ENCODE measurements around the gene NDUFC1. TPM values are rescaled to one million over a fixed set of nuclear protein-coding genes. Genes with fewer than 3 reads are reported as not detected.

The NDUFC1 gene
- total and polyA plus RNA-seq, 2 donors (not counting 3 experiments of a cell fraction or from before 2014, with no cell fraction given) = 65.2 to 78.1 TPM

DNA sequence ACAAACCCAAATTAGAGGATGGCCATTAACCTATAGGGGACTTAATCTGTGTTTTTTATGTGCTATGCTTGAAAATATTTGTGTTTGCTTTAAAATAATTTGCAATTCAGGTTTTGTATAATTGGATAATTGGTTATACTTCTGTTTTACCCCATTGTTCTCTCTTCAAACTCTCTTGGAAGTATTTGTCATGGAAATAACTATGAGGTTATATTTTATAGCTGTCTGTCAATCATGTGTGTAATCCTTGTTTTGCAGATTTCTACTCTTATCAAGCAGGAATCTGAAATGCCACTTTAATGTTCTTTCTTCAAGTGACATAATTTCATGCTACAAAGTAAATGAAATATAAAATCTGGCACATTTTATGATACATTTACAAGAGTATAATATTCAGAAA, 15.4 kb upstream of the NDUFC1 start:
- Histone ChIP-seq H3K79me2 (ENCODE audit: control insufficient read depth, insufficient read depth, low read length) (peaks cover 99% of the 10 kb centered on the region), H3K27ac (ENCODE audit: insufficient read depth, low read depth, low read length) (no peak overlapping the region), H3K27me3 (ENCODE audit: control insufficient read depth in 2 of 2, insufficient read depth in 2 of 2, low read length in 2 of 2) (no peaks in the 10 kb centered on the region), H3K4me2 (ENCODE audit: insufficient read depth, low read length) (no peak overlapping the region), H3K4me3 (replicated peaks in 1 of 3; ENCODE audit: insufficient read depth in 1 of 3, low read depth in 1 of 3, low read length in 3 of 3) (no peak overlapping the region), H3K9me3 (replicated peaks; ENCODE audit: control insufficient read depth, insufficient read depth, low read length) (no peaks in the 10 kb centered on the region), H3K9ac (replicated peaks; ENCODE audit: extremely low read depth, insufficient read depth, low read length) (no peak overlapping the region), H3K9me1 (replicated peaks; ENCODE audit: control insufficient read depth, extremely low read depth, insufficient read depth, low read length) (no peaks in the 10 kb centered on the region), H3K36me3 (ENCODE audit: control insufficient read depth in 2 of 2, extremely low read depth in 1 of 2, insufficient read depth in 2 of 2, low read length in 2 of 2) (no peaks in the 10 kb centered on the region), H4K20me1 (replicated peaks; ENCODE audit: control insufficient read depth, extremely low read depth, insufficient read depth, low read length) (peaks cover 15% of the 10 kb centered on the region), H3K4me1 (ENCODE audit: control insufficient read depth, extremely low read depth, insufficient read depth, low read length) (no peaks in the 10 kb centered on the region), H2AFZ (ENCODE audit: low read depth, low read length) (no peak overlapping the region)
- FAIRE-seq (no peak), DNase-seq (ENCODE audit: low read depth, low spot score) (no peak)
- ChIA-PET CTCF (no interaction called here), POLR2A (no interaction called here)
- intact Hi-C loops (cut with micrococcal nuclease) = no loop called here
- no TSS peak for BruUV-seq (replicated peaks)
- dilution Hi-C loops (cut with MboI; ENCODE audit: extremely low pct_ligation_motif_present, low sequenced_read_pairs) = no loop called here
- TF ChIP-seq EZH2 (IDR thresholded peaks at IDR 0.05; ENCODE audit: borderline replicate concordance, low read depth, low read length, severe bottlenecking) = no peak
- no peak for TF ChIP-seq FOS (IDR thresholded peaks at IDR 0.05; ENCODE audit: borderline replicate concordance, insufficient read depth, low read length)
- TF ChIP-seq, protein P1, sequence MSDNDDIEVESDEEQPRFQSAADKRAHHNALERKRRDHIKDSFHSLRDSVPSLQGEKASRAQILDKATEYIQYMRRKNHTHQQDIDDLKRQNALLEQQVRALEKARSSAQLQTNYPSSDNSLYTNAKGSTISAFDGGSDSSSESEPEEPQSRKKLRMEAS (IDR thresholded peaks at IDR 0.05; ENCODE audit: insufficient read depth, insufficient read length) = no peak
- TF ChIP-seq, protein P2, sequence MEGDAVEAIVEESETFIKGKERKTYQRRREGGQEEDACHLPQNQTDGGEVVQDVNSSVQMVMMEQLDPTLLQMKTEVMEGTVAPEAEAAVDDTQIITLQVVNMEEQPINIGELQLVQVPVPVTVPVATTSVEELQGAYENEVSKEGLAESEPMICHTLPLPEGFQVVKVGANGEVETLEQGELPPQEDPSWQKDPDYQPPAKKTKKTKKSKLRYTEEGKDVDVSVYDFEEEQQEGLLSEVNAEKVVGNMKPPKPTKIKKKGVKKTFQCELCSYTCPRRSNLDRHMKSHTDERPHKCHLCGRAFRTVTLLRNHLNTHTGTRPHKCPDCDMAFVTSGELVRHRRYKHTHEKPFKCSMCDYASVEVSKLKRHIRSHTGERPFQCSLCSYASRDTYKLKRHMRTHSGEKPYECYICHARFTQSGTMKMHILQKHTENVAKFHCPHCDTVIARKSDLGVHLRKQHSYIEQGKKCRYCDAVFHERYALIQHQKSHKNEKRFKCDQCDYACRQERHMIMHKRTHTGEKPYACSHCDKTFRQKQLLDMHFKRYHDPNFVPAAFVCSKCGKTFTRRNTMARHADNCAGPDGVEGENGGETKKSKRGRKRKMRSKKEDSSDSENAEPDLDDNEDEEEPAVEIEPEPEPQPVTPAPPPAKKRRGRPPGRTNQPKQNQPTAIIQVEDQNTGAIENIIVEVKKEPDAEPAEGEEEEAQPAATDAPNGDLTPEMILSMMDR (IDR thresholded peaks at IDR 0.05; ENCODE audit: extremely low read depth in 1 of 2, insufficient read depth in 1 of 2, low read depth in 1 of 2, low read length in 2 of 2) = no peak
- no peak for TF ChIP-seq JUN (IDR thresholded peaks at IDR 0.05; ENCODE audit: borderline replicate concordance, insufficient read depth, insufficient read length, low read depth)
- TF ChIP-seq MYC (IDR thresholded peaks at IDR 0.05; ENCODE audit: low read depth, low read length) = no peak
- TF ChIP-seq POLR2A (IDR thresholded peaks at IDR 0.05; ENCODE audit: low read depth, low read length) = no peak
- no peak for TF ChIP-seq GATA2 (IDR thresholded peaks at IDR 0.05; ENCODE audit: insufficient read depth, insufficient read length, low read depth, low read length)
- no peak for TF ChIP-seq POLR2AphosphoS5 (IDR thresholded peaks at IDR 0.05; ENCODE audit: insufficient read depth, low read depth, low read length)
